Activated T-helper 1 cell treated with anti-CD3 and anti-CD28 coated beads, Interleukin-12 subunit alpha, Interleukin-12 subunit beta, Interleukin-2, Interleukin-4 antibody, amounts not matched to agents 30 ng/mL and 10 ng/mL and 1 ng/mL, durations not matched to agents 14 hours and 24 hours and 36 hours (primary cell): Measurements from ENCODE around the gene CACNA1C. TPM values are rescaled to one million over a fixed set of nuclear protein-coding genes. Genes with fewer than 3 reads are reported as not detected.

Experiments
- DNase-seq: peaks from one replicate; pipeline ENCODE4 v3.0.0; 2021; ENCODE audit warnings: low spot score
- H3K27ac Mint-ChIP-seq: one replicate; pipeline ENCODE4 v1.8.0; 2021; ENCODE audit warnings: mild to moderate bottlenecking, mixed read lengths
- H3K27me3 Mint-ChIP-seq: one replicate; pipeline ENCODE4 v1.8.0; 2022; ENCODE audit warnings: mild to moderate bottlenecking, moderate library complexity, mixed read lengths; ENCODE audit not compliant: insufficient read depth
- H3K36me3 Mint-ChIP-seq: one replicate; pipeline ENCODE4 v1.8.0; 2021; ENCODE audit warnings: low read depth, mixed read lengths
- H3K4me1 Mint-ChIP-seq: one replicate; pipeline ENCODE4 v1.8.0; 2021; ENCODE audit warnings: low read depth, mixed read lengths
- H3K4me3 Mint-ChIP-seq: one replicate; pipeline ENCODE4 v1.8.0; 2021; ENCODE audit warnings: mild to moderate bottlenecking, moderate library complexity, mixed read lengths
- H3K9me3 Mint-ChIP-seq: one replicate; pipeline ENCODE4 v1.8.0; 2021; ENCODE audit warnings: mixed read lengths
- intact Hi-C: fragments of 100-400 bp; cut with micrococcal nuclease; formaldehyde crosslinking; loops from one replicate; pipeline ENCODE4 v1.15.1; 2024
- total RNA-seq: library from RNA; stranded (reverse); gene quantifications from 2 replicates; pipeline ENCODE4 v1.2.3, GENCODE V29; 2022

CACNA1C gene
- total RNA-seq, 1 donor from 2014 or later: 0.18 TPM

DNA sequence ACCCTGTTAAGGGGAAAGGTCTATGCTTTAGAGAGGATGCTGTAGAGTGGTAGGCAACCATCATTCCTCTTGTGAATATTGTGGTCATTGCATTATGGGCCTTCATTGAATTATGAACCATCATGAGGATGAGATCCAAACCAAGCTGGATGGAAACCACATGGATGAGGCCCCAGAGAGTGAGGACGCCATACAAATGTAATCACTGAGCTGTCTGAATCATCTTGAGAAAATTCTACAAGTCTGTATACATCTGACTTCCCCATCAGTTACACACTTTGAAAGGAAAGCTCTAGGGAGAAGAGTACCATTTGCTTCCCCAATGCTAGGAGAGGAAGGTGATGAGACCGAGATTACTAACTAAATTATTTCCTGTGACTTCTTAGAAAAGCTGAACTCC, 172.9 kb downstream of the CACNA1C start:
- DNase-seq: no peak
- H3K27me3 Mint-ChIP-seq: peaks cover 19% of the 10 kb centered on the region
- H3K4me3 Mint-ChIP-seq: no peak overlapping the region

DNA sequence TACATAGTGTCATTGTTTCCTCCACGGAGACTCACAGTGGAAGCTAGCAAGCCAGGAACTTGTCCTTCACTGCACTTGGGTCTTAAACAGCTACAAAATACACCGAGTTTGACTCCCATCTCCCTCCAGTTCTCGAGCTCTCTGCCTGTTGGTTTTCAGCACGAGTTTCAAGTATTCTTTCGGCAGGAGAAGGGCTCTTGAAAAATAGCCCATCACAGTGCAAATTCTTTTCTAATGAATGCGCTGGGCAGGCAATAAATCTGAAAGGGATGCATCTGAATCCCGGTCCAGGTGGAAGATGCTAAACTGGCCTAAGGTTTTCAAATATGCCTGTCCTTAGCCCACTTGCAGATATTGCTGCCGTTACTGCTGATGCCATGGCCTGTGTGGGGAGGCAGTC, 173.9 kb downstream of the CACNA1C start:
- Mint-ChIP-seq H3K4me1 (no peaks in the 10 kb centered on the region), H3K27ac (no peak overlapping the region), H3K4me3 (no peak overlapping the region), H3K9me3 (no peaks in the 10 kb centered on the region), H3K36me3 (no peaks in the 10 kb centered on the region), H3K27me3 (peaks cover 14% of the 10 kb centered on the region)
- intact Hi-C loops: no loop called here
- DNase-seq: no peak

More for the DNA sequence above, 172.9 kb downstream of the CACNA1C start:
- intact Hi-C loops: no loop called here
- H3K27ac Mint-ChIP-seq: no peak overlapping the region
- H3K4me1 Mint-ChIP-seq: no peaks in the 10 kb centered on the region
- H3K9me3 Mint-ChIP-seq: no peaks in the 10 kb centered on the region
- H3K36me3 Mint-ChIP-seq: no peaks in the 10 kb centered on the region

DNA sequence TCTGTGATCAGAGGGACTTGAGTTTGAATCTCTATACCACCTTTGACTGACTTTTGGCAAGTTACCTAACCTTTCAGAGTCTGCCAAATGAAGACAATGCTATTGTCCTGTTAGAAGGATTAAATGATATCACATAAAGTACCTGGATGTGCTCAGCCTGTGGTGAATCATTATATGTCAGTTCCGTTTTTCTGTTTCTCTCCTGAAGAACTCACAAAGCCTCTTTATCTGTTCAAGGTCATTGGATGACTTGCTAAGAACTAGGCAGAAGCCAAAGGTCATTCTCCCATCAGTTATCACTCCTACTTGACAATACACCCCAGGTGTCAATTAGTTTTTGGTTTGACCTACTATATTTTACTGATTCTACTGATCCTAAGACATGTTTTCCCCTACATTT, 174.6 kb downstream of the CACNA1C start:
- DNase-seq: no peak
- intact Hi-C loops: no loop called here
- no peaks in the 10 kb centered on the region for H3K36me3 Mint-ChIP-seq
- no peaks in the 10 kb centered on the region for H3K9me3 Mint-ChIP-seq
- peaks cover 14% of the 10 kb centered on the region for H3K27me3 Mint-ChIP-seq
- no peak overlapping the region for H3K4me3 Mint-ChIP-seq
- no peaks in the 10 kb centered on the region for H3K4me1 Mint-ChIP-seq
- no peak overlapping the region for H3K27ac Mint-ChIP-seq

DNA sequence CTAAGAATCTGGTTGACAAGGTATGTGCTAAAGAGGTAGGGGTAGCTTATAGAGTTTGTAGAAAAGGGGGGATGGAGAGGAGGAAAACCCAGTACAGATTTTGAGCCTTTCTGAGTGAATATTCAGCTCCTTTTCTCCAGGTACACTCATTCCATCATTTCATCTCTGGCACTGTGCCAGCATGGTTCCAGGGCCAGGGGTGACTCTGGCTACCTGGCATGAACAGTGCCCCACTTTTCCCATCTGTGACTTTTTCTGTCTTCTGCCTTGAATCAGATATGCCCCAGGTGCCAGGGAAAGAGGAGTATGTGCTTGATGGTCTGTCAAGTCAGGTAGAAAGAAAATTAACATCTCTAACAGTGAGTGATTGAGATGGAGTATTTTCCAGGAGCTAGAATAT, 175.7 kb downstream of the CACNA1C start:
- intact Hi-C loops: no loop called here
- no peak overlapping the region for H3K4me3 Mint-ChIP-seq
- no peak for DNase-seq
- peaks cover 14% of the 10 kb centered on the region for H3K27me3 Mint-ChIP-seq
- no peaks in the 10 kb centered on the region for H3K9me3 Mint-ChIP-seq
- H3K36me3 Mint-ChIP-seq: no peaks in the 10 kb centered on the region
- no peak overlapping the region for H3K27ac Mint-ChIP-seq
- H3K4me1 Mint-ChIP-seq: no peaks in the 10 kb centered on the region

DNA sequence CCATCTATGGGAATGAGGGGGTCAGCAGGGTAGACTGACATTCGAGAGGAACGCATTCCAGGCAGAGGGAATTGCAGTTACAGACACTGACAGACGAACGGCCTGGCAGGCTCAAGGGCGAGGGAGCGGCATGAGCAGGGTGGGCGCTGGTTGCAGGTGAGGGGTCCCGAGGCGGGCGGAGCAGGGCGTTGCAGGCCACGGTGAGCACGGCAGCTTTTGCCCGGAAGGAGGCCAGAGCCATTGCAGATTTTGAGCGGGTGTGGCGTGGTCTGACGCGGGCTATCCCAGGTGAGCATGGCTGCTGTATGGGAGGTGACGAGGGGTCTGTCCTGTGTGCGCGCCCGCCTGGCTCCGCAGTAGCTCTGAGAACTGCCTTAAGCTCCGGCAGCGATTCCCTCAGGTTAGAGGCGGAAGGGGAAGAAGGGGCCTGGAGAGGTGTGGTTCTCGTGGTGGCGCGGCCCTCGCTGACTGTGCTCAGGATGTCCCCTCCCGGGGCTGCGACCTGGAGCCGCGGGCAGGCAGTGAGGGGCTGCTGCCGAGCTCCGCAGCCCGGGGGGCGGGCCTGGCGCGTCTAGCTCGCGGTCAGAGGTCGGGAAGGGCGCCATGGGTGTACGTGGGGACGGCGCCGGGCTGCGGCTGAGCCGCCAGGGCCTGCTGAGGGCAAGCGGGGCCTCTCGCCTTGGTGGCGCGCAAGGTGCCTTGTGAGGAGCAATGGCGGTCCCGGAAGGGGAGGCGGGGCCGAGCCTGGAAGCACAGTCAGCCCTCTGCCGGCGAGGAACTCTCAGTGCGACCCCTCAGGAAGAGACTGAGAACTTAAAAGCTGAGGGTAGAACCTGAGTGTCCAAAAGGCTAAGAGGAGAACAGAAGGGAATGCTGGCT, 177.1 kb downstream of the CACNA1C start:
- no peak overlapping the region for H3K4me3 Mint-ChIP-seq
- no peak overlapping the region for H3K27ac Mint-ChIP-seq
- no peak for DNase-seq
- H3K36me3 Mint-ChIP-seq: no peaks in the 10 kb centered on the region
- H3K27me3 Mint-ChIP-seq: peaks cover 14% of the 10 kb centered on the region
- no peaks in the 10 kb centered on the region for H3K4me1 Mint-ChIP-seq
- intact Hi-C loops: no loop called here
- H3K9me3 Mint-ChIP-seq: no peaks in the 10 kb centered on the region

DNA sequence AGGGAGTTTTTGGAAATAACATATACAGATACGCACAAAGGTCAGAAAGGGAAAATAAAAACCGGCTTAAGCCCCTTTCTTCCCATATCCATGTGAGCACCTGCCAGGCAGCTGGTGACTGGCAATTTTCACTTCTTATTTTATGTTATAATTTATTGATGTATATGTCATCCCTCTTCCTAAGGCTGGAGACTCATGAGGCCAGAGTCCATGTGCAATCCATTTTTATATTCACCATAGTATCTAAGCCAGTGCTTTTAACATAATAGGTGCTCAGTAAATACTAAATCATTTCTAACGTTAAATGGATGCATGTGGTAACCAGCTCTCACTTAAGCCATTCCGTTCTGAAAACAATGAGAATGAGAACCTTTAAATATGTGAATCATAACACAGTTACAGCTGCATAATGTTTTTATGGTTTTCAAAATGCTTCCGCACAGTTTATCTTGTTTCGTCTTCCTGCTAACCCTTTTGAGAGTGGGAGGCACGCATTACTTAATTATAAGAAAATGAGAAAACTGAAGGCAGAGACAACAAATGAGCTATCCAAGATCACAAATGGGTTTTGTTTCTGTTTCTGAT, 178.3 kb downstream of the CACNA1C start:
- Mint-ChIP-seq H3K27ac (no peak overlapping the region), H3K4me1 (no peaks in the 10 kb centered on the region), H3K4me3 (no peak overlapping the region), H3K36me3 (no peaks in the 10 kb centered on the region), H3K27me3 (peaks cover 14% of the 10 kb centered on the region), H3K9me3 (no peaks in the 10 kb centered on the region)
- no peak for DNase-seq
- intact Hi-C loops: no loop called here

DNA sequence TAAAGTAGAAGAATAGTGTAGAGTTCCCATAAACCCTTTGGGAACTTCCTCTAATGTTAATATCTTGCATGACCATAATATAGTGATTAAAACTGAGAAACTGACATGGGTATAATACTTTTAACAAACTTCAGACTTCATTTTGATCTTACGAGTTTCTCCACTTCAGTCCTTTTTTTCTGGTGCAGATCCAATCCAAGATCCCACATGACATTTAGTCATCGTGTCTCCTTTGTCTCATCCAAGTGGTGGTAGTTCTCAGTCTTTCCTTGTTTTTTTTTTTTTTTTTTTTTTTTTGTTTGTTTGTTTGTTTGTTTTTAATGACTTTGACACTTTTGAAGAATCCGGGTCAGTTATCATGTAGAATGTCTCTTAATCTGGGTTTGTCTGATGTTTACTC, 179.2 kb downstream of the CACNA1C start:
- H3K27ac Mint-ChIP-seq: no peak overlapping the region
- no peaks in the 10 kb centered on the region for H3K4me1 Mint-ChIP-seq
- no peaks in the 10 kb centered on the region for H3K36me3 Mint-ChIP-seq
- H3K27me3 Mint-ChIP-seq: peaks cover 12% of the 10 kb centered on the region
- intact Hi-C loops: no loop called here
- H3K9me3 Mint-ChIP-seq: no peaks in the 10 kb centered on the region
- H3K4me3 Mint-ChIP-seq: no peak overlapping the region
- DNase-seq: no peak

DNA sequence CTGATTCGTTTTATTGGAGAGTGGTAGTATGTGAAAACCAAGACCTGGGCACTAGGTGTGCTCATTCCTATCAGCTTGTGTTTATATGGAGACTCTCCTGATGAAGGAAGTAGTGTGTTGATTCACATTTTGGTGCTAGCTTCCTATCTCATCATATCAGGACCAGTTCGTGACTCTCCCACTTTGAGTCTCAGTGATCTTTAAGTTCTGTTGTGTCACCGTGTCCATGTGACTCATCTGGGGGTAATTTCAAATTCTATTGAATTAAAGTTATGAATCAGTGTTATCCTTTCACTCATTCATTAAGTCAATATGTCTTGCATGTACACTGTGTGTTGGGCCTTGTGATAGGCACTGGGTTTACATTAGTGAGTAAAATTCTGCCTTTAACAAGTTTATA, 180.2 kb downstream of the CACNA1C start:
- Mint-ChIP-seq H3K27me3 (peaks cover 1% of the 10 kb centered on the region), H3K36me3 (no peaks in the 10 kb centered on the region), H3K4me1 (no peaks in the 10 kb centered on the region), H3K27ac (no peak overlapping the region), H3K4me3 (no peak overlapping the region), H3K9me3 (no peaks in the 10 kb centered on the region)
- DNase-seq: no peak
- intact Hi-C loops: no loop called here

DNA sequence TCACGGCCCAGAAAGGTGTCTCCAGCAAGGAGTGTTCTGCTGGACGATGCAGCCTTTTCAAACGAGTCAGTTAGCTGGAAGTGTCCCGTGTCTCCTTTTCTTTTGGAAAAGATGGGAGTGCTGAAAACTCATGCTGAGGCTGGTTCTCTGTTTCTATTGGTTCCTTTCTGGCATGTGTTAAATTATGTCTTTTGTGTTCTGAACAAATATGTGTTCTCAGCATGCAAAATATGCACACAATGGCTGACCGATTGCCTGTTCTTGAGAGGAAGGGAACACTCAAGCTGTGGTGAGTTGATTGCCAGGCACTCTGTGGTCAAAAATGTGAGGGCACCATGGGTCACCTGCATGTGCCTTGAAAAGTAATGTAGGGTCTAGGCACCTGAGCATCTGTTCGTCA, 181.3 kb downstream of the CACNA1C start:
- no peaks in the 10 kb centered on the region for H3K27me3 Mint-ChIP-seq
- intact Hi-C loops: no loop called here
- H3K36me3 Mint-ChIP-seq: no peaks in the 10 kb centered on the region
- no peaks in the 10 kb centered on the region for H3K9me3 Mint-ChIP-seq
- H3K4me1 Mint-ChIP-seq: no peaks in the 10 kb centered on the region
- no peak overlapping the region for H3K27ac Mint-ChIP-seq
- DNase-seq: no peak
- H3K4me3 Mint-ChIP-seq: no peak overlapping the region

DNA sequence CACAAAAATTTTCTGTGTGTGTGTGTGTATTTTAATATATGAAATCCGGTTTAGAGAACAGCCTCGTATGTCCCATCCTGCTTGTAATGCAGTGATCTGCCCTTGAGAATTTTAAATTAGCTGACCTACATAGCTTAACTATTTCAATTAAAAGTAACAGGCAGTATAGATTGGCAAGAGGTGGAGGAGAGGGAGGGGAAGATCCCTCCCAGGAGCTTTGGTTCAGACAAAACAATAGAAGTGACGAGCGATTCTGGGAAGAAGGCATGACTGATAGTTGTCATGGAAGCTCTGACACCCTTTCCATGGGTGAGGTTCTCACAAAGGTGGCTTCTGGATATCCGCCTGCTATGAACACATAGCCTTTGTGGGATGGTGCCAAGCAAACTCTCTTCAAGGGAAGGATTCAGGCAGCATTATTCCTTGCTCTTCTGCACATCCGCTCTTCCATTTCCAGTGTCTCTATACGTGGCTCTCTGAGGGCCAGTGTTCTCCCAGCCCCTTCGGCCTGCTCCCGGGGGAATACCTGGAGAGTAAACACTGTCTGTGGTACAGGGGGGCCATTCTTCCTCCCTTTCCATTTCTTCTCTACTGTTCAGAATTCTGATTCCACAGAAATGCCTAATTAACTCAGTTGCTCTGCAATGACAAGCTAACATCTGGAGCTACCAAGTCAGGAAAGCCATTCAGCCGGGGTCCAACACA, 182.0 kb downstream of the CACNA1C start:
- H3K4me3 Mint-ChIP-seq: no peak overlapping the region

DNA sequence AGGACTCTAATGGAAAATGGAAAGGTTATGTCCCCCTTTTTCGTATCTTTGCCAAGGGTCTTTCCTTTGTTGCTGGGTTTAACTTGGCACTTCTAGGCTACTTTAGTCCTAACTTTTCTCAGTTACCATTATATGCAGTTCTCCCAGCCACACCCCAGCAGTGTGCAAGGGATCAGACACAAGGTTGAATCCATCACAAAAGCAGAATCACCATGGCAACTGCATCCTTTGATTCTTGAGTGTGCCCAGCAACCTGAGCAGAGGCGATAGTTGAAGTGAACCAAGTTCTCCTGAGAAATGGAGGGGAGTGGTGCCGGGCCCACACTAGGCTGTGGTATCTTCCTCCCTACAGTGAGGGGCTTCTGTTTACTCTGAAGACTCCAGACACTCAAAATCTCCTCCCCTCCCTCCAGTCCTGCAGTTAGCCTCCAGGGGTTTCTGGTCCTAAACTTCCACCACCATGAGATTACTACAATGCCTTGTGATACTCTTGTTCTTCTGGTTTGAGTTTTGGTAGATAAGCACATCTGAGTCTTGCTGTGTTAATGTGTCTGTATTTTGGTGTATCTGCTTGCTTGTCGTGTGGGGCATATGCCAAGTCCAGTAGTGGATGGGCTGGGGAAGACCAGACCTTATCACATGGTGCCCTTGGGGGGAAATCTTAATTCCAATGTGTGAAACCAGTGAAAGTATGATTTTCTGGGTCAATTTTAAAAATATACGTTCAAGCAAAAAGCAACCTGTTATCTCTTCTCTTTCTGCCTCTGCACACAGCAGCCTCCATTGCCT, 183.9 kb downstream of the CACNA1C start:
- no peaks in the 10 kb centered on the region for H3K4me1 Mint-ChIP-seq
- H3K27me3 Mint-ChIP-seq: no peaks in the 10 kb centered on the region
- no peaks in the 10 kb centered on the region for H3K9me3 Mint-ChIP-seq
- H3K27ac Mint-ChIP-seq: no peak overlapping the region
- intact Hi-C loops: no loop called here
- DNase-seq: no peak
- H3K4me3 Mint-ChIP-seq: no peak overlapping the region
- H3K36me3 Mint-ChIP-seq: no peaks in the 10 kb centered on the region

More for the DNA sequence above, 182.0 kb downstream of the CACNA1C start:
- H3K27me3 Mint-ChIP-seq: no peaks in the 10 kb centered on the region
- DNase-seq: no peak
- no peaks in the 10 kb centered on the region for H3K36me3 Mint-ChIP-seq
- H3K9me3 Mint-ChIP-seq: no peaks in the 10 kb centered on the region
- H3K4me1 Mint-ChIP-seq: no peaks in the 10 kb centered on the region
- intact Hi-C loops: no loop called here
- no peak overlapping the region for H3K27ac Mint-ChIP-seq

DNA sequence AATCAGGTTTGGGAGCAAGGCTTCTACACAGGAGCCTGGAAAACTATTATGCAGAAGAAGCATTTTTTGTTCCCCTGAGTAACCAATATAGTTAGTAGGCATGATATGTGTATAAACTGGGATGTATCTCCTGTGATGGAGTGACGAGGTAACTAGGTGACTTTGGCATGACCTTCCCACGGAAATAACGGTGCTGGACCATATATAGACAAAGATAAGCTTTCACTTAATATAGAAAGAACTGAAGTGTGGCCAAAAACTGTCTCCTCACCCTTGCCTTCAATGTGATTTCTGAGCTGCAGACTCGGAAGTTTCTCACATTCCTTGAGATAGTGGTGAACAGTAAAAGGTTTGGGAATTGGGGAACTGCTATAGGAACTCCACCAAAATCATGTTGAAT, 185.3 kb downstream of the CACNA1C start:
- Mint-ChIP-seq H3K4me1 (no peaks in the 10 kb centered on the region), H3K27me3 (no peaks in the 10 kb centered on the region), H3K9me3 (no peaks in the 10 kb centered on the region), H3K27ac (no peak overlapping the region), H3K4me3 (no peak overlapping the region), H3K36me3 (no peaks in the 10 kb centered on the region)
- DNase-seq: no peak
- intact Hi-C loops: no loop called here
